MCF 10A (cell line): ENCODE measurements around the gene PPP1R14C. TPM values are rescaled to one million over a fixed set of nuclear protein-coding genes. Genes with fewer than 3 reads are reported as not detected.

Experiments used
- BruUV-seq: library from RNA; stranded (reverse); fragments of 400-500 nt; replicated peaks from 2 replicates; lab custom pipeline; 2021; lab: Mats Ljungman, UMichigan
- CTCF ChIA-PET: fragments of 300-600 bp; sonication (Branson Sonifier 250); formaldehyde crosslinking; extraction: SDS; loops from one replicate; lab custom pipeline; 2021; ENCODE audit warnings: antibody characterized with exemption, inconsistent platforms; lab: Yijun Ruan, JAX
- POLR2A ChIA-PET: fragments of 300-600, 350-650 bp; sonication (Branson Sonifier 250); formaldehyde crosslinking; extraction: SDS; loops from one replicate; lab custom pipeline; 2020; ENCODE audit warnings: antibody characterized with exemption, inconsistent platforms; lab: Yijun Ruan, JAX
- DNase-seq: peaks from one replicate; pipeline ENCODE4 v3.0.0-alpha.2; 2018; ENCODE audit not compliant: unreplicated experiment
- H3K27ac Mint-ChIP-seq: one replicate; pipeline ENCODE4 v1.8.0; 2022; ENCODE audit warnings: mild to moderate bottlenecking, low read depth, mixed read lengths; ENCODE audit not compliant: unreplicated experiment
- H3K27me3 Mint-ChIP-seq: one replicate; pipeline ENCODE4 v1.8.0; 2022; ENCODE audit warnings: mixed read lengths; ENCODE audit not compliant: insufficient read depth, unreplicated experiment
- H3K36me3 Mint-ChIP-seq: one replicate; pipeline ENCODE4 v1.8.0; 2022; ENCODE audit warnings: mild to moderate bottlenecking, moderate library complexity, mixed read lengths; ENCODE audit not compliant: insufficient read depth, unreplicated experiment
- H3K4me1 Mint-ChIP-seq: one replicate; pipeline ENCODE4 v1.8.0; 2022; ENCODE audit warnings: mixed read lengths; ENCODE audit not compliant: insufficient read depth, unreplicated experiment
- H3K4me3 Mint-ChIP-seq: one replicate; pipeline ENCODE4 v1.8.0; 2022; ENCODE audit warnings: mild to moderate bottlenecking, moderate library complexity, mixed read lengths; ENCODE audit not compliant: unreplicated experiment
- H3K9me3 Mint-ChIP-seq: one replicate; pipeline ENCODE4 v1.8.0; 2022; ENCODE audit warnings: mixed read lengths; ENCODE audit not compliant: unreplicated experiment
- intact Hi-C: fragments of 100-400 bp; cut with micrococcal nuclease; formaldehyde crosslinking; loops from 2 replicates; pipeline ENCODE4 v1.14.1; 2022
- total RNA-seq: library from RNA; stranded (reverse); gene quantifications from 2 replicates; pipeline ENCODE4 v1.2.3, GENCODE V29; 2022
- TF ChIP-seq, protein P1 (sequence below): fragments of 200-600 bp; IDR thresholded peaks from one replicate; pipeline ENCODE4 v1.8.0; 2022; ENCODE audit warnings: antibody characterized with exemption, mild to moderate bottlenecking; ENCODE audit not compliant: unreplicated experiment

The PPP1R14C gene
- total RNA-seq, 1 experiment from 2014 or later: 32.0 TPM

DNA sequence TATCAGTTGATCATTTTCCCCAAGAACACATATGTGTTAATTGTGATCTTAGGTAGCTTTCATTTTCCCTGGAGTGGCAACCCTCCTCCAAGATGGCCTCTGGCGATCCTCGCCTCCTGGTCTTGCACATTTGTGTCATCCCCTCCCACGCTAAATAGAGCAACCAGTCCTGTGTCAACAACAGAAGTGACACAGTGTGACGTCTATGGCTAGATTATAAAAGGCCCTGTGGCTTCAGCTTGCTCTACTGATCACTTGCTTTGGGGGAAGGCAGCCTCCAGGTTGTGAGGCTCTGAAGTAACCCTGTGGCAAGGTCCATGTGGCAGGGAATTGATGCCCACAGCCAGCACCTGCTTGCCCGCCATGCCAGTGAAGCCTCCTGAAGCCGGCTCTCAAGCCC is 30.6 kb upstream of the PPP1R14C start:
- H3K36me3 Mint-ChIP-seq: no peaks in the 10 kb centered on the region
- BruUV-seq: no TSS peak
- H3K4me1 Mint-ChIP-seq: no peaks in the 10 kb centered on the region
- ChIA-PET POLR2A (interaction anchor here (1.1 kb wide), 1 partner anchor 31 kb away, joined by 3 read pairs; no protein-coding TSS in a partner anchor), CTCF (interaction anchor here (0.6 to 0.7 kb wide), 2 partner anchors 146 to 286 kb away, joined by 3 to 4 read pairs; no protein-coding TSS in a partner anchor)
- H3K9me3 Mint-ChIP-seq: no peaks in the 10 kb centered on the region
- no peak for DNase-seq
- TF ChIP-seq, protein P1, sequence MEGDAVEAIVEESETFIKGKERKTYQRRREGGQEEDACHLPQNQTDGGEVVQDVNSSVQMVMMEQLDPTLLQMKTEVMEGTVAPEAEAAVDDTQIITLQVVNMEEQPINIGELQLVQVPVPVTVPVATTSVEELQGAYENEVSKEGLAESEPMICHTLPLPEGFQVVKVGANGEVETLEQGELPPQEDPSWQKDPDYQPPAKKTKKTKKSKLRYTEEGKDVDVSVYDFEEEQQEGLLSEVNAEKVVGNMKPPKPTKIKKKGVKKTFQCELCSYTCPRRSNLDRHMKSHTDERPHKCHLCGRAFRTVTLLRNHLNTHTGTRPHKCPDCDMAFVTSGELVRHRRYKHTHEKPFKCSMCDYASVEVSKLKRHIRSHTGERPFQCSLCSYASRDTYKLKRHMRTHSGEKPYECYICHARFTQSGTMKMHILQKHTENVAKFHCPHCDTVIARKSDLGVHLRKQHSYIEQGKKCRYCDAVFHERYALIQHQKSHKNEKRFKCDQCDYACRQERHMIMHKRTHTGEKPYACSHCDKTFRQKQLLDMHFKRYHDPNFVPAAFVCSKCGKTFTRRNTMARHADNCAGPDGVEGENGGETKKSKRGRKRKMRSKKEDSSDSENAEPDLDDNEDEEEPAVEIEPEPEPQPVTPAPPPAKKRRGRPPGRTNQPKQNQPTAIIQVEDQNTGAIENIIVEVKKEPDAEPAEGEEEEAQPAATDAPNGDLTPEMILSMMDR: no peak
- H3K27ac Mint-ChIP-seq: no peak overlapping the region
- no peaks in the 10 kb centered on the region for H3K27me3 Mint-ChIP-seq
- no peak overlapping the region for H3K4me3 Mint-ChIP-seq
- intact Hi-C loops: no loop called here

DNA sequence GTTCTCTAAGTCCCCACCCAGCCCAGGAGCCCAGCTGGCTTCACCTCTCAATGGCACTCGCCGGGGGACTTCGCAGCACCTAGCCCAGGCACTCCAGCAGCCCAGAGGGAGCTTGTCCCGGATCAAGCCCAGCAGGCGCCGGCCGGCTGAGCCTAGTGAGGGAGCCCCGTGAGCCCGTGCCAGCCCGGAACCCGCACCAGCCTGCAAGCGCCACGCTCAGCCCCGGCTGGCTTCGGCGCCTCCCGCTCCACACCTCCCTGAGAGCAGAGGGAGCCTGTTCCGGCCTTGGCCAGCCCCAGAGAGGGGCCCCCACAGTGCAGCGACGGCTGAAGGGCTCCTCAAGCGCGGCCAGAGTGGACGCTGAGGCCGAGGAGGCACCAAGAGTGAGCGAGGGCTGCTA is 27.1 kb upstream of the PPP1R14C start:
- intact Hi-C loops: no loop called here
- no peak for DNase-seq
- Mint-ChIP-seq H3K9me3 (no peaks in the 10 kb centered on the region), H3K27me3 (no peaks in the 10 kb centered on the region), H3K36me3 (peaks cover 11% of the 10 kb centered on the region), H3K27ac (no peak overlapping the region), H3K4me1 (no peaks in the 10 kb centered on the region), H3K4me3 (no peak overlapping the region)
- BruUV-seq: no TSS peak
- CTCF ChIA-PET: no interaction called here
- POLR2A ChIA-PET: interaction anchor here (0.6 kb wide), 1 partner anchor 28 kb away, joined by 3 read pairs; no protein-coding TSS in a partner anchor
- TF ChIP-seq, protein P1: no peak

DNA sequence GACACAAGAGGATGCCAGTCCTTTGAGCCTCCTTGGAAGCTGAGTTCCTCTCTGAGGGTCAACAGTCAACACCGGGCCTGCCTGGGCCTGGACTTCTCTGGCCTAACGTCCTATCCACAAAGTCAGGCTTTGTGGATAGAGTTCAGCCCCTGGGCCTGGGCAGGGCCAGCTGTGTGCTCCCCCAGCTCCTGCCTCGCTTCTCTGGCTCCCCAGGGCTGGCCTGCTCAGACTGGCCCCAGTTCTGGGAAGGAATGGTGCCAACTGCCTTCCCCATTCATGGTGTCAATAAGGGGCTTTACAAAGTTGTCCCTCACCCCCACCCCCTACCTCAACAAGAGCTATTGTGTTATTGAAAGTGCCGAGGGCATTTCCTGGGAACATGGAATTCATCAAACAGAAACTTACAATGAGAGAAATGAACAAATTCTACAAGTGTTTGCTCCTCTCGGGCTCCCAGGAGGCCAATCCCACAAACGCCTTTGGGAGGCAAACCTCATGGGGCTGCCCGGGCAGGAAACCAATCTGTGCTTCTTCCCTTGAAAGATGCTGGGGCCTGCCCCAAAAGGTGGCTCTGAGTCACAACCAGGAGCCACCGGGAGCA is 26.5 kb upstream of the PPP1R14C start:
- TF ChIP-seq, protein P1: no peak
- no peaks in the 10 kb centered on the region for H3K4me1 Mint-ChIP-seq
- CTCF ChIA-PET: no interaction called here
- no peaks in the 10 kb centered on the region for H3K9me3 Mint-ChIP-seq
- H3K27me3 Mint-ChIP-seq: no peaks in the 10 kb centered on the region
- H3K27ac Mint-ChIP-seq: no peak overlapping the region
- no TSS peak for BruUV-seq
- intact Hi-C loops: no loop called here
- POLR2A ChIA-PET: interaction anchor here (0.6 kb wide), 1 partner anchor 28 kb away, joined by 3 read pairs; no protein-coding TSS in a partner anchor
- DNase-seq: no peak
- H3K36me3 Mint-ChIP-seq: peaks cover 11% of the 10 kb centered on the region
- no peak overlapping the region for H3K4me3 Mint-ChIP-seq

DNA sequence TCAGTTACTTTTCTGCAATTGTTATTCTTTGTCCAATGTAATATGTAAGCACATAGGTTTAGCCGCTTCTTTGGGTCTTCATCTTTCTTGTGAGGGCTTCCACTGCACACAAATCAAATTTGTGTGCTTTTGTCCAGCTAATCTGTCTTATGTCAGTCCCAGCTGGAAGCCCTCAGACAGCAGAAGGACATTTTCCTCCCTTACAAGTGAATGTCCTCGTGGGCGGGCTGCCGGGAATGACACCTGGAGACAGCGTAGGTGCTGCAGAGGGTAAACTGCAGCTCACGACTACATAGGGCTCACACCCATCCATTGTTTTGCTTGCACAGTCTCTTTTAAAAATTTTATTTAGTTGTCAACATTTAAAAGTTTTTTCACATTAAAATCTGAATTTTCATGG is 24.6 kb upstream of the PPP1R14C start:
- no peaks in the 10 kb centered on the region for H3K4me1 Mint-ChIP-seq
- CTCF ChIA-PET: interaction anchor here (0.6 to 0.7 kb wide), 2 partner anchors 485 to 1145 kb away, joined by 3 read pairs; no protein-coding TSS in a partner anchor
- TF ChIP-seq, protein P1: no peak
- H3K4me3 Mint-ChIP-seq: no peak overlapping the region
- POLR2A ChIA-PET: interaction anchor here (0.7 kb wide), 1 partner anchor 918 kb away, joined by 3 read pairs; no protein-coding TSS in a partner anchor
- H3K9me3 Mint-ChIP-seq: no peaks in the 10 kb centered on the region
- no peak overlapping the region for H3K27ac Mint-ChIP-seq
- peaks cover 11% of the 10 kb centered on the region for H3K36me3 Mint-ChIP-seq
- BruUV-seq: no TSS peak
- H3K27me3 Mint-ChIP-seq: no peaks in the 10 kb centered on the region
- no peak for DNase-seq
- intact Hi-C loops: no loop called here
